HCT116 (cell line): ENCODE measurements around the gene TPD52L2. TPM values are rescaled to one million over a fixed set of nuclear protein-coding genes. Genes with fewer than 3 reads are reported as not detected.

Experiments used
- ATAC-seq: fragments of 200-7000 bp; cut with Tn5 transposase; 2 replicates; pipeline ENCODE4 v1.9.1; 2020; ENCODE audit warnings: mild to moderate bottlenecking, moderate library complexity
- BruUV-seq: library from RNA; stranded (reverse); fragments of 400-500 nt; replicated peaks from 2 replicates; lab custom pipeline; 2021; lab: Mats Ljungman, UMichigan
- CTCF ChIA-PET: fragments of 300-600 bp; sonication (Branson Sonifier 250); formaldehyde crosslinking; loops from one replicate; lab custom pipeline; 2021; ENCODE audit warnings: antibody characterized with exemption; lab: Charles Lee
- POLR2A ChIA-PET: fragments of 300-600, 350-600 bp; sonication (Branson Sonifier 250); formaldehyde crosslinking; loops from one replicate; lab custom pipeline; 2021; ENCODE audit warnings: antibody characterized with exemption; lab: Charles Lee
- RAD21 ChIA-PET, 2 experiments: fragments of 300-600 bp; sonication (Branson Sonifier 250); formaldehyde crosslinking; loops; one replicate each; lab custom pipeline; 2023; ENCODE audit warnings: low total read pairs in 2 of 2; ENCODE audit not compliant: uncharacterized antibody in 2 of 2, unreplicated experiment in 2 of 2, low non-redundant PET in 1 of 2; lab: Charles Lee
- DNase-seq: peaks from one replicate; pipeline ENCODE4 v3.0.0-alpha.2; 2010; ENCODE audit warnings: low read depth, low spot score
- H2AFZ ChIP-seq: fragments of 200-600 bp; shearing (Covaris generic), sonication (generic); 2 replicates; pipeline ENCODE4 v1.6.1; 2017; ENCODE audit warnings: low read depth, mixed run types, mixed read lengths, antibody characterized with exemption, low read length; ENCODE audit not compliant: poor library complexity, severe bottlenecking
- H3K27ac ChIP-seq: 2 replicates; pipeline ENCODE4 v1.5.1; 2012; ENCODE audit warnings: low read depth, low read length
- H3K27me3 ChIP-seq: fragments of 200-600 bp; sonication (generic); 2 replicates; pipeline ENCODE4 v1.6.1; 2016; ENCODE audit warnings: mixed run types, low read length, mixed read lengths; ENCODE audit not compliant: insufficient read depth
- H3K36me3 ChIP-seq, 2 experiments: fragments of 200-500 bp in 1 of 2; fragments of 200-600 bp in 1 of 2; sonication (Bioruptor generic) in 1 of 2; sonication (generic) in 1 of 2; 2 replicates each; pipeline versions ENCODE4 v1.5.1 to v1.6.1; 2014 to 2016; ENCODE audit warnings: low read length in 2 of 2, inconsistent platforms in 1 of 2, mixed read lengths in 1 of 2, mixed run types in 1 of 2; ENCODE audit not compliant: insufficient read depth in 2 of 2, control insufficient read depth in 1 of 2
- H3K4me1 ChIP-seq, 2 experiments: fragments of 200-600 bp in 1 of 2; sonication (generic) in 1 of 2; 2 replicates each; pipeline versions ENCODE4 v1.5.1 to v1.6.1; 2012 to 2017; ENCODE audit warnings: low read length in 2 of 2, inconsistent platforms in 1 of 2, mild to moderate bottlenecking in 1 of 2, mixed read lengths in 1 of 2, mixed run types in 1 of 2, moderate library complexity in 1 of 2; ENCODE audit not compliant: insufficient read depth in 2 of 2, control insufficient read depth in 1 of 2
- H3K4me2 ChIP-seq: fragments of 200-600 bp; sonication (generic); 2 replicates; pipeline ENCODE4 v1.6.1; 2017; ENCODE audit warnings: mixed run types, low read length, mixed read lengths
- H3K4me3 ChIP-seq, 2 experiments: fragments of 200-600 bp in 1 of 2; sonication (generic) in 1 of 2; replicated peaks in 1 of 2; 2 replicates each; pipeline ENCODE4 v1.5.1; 2011 to 2016; ENCODE audit warnings: low read length in 2 of 2, control low read depth in 1 of 2, low read depth in 1 of 2, mild to moderate bottlenecking in 1 of 2, mixed read lengths in 1 of 2, mixed run types in 1 of 2
- H3K79me2 ChIP-seq: fragments of 200-600 bp; sonication (generic); 2 replicates; pipeline ENCODE4 v1.6.1; 2017; ENCODE audit warnings: mild to moderate bottlenecking, mixed run types, low read length, moderate library complexity, mixed read lengths; ENCODE audit not compliant: insufficient read depth
- H3K9ac ChIP-seq: fragments of 200-600 bp; sonication (generic); 2 replicates; pipeline ENCODE4 v1.6.1; 2016; ENCODE audit warnings: low read length, mixed read lengths
- H3K9me2 ChIP-seq: fragments of 200-600 bp; sonication (generic), shearing (Covaris generic); 2 replicates; pipeline ENCODE4 v1.6.1; 2017; ENCODE audit warnings: mixed run types, mild to moderate bottlenecking, moderate library complexity; ENCODE audit not compliant: insufficient read depth
- H3K9me3 ChIP-seq, 2 experiments: fragments of 200-500 bp in 1 of 2; fragments of 200-600 bp in 1 of 2; sonication (Bioruptor generic) in 1 of 2; sonication (generic) in 1 of 2; 2 replicates each; pipeline ENCODE4 v1.6.1; 2014 to 2017; ENCODE audit warnings: low read length in 2 of 2, mixed read lengths in 2 of 2, inconsistent platforms in 1 of 2, low read depth in 1 of 2, mild to moderate bottlenecking in 1 of 2, mixed run types in 1 of 2, moderate library complexity in 1 of 2; ENCODE audit not compliant: control insufficient read depth in 1 of 2, insufficient read depth in 1 of 2
- H4K20me1 ChIP-seq: fragments of 200-600 bp; sonication (generic), shearing (Covaris generic); 2 replicates; pipeline ENCODE4 v1.6.1; 2017; ENCODE audit warnings: mixed run types, mild to moderate bottlenecking, moderate library complexity; ENCODE audit not compliant: insufficient read depth
- ATF3 ChIP-seq: IDR thresholded peaks from 2 replicates; pipeline ENCODE4 v1.6.1; 2012
- CBX3 ChIP-seq: IDR thresholded peaks from 2 replicates; pipeline ENCODE4 v1.6.1; 2012; ENCODE audit warnings: low read depth
- CEBPB ChIP-seq: IDR thresholded peaks from 2 replicates; pipeline ENCODE4 v1.6.1; 2012; ENCODE audit warnings: low read depth
- EGR1 ChIP-seq: IDR thresholded peaks from 2 replicates; pipeline ENCODE4 v1.6.1; 2012; ENCODE audit warnings: low read depth
- ELF1 ChIP-seq: IDR thresholded peaks from 2 replicates; pipeline ENCODE4 v1.6.1; 2012; ENCODE audit warnings: low read depth, borderline replicate concordance
- FOSL1 ChIP-seq: IDR thresholded peaks from 2 replicates; pipeline ENCODE4 v1.6.1; 2012; ENCODE audit warnings: low read depth
- JUND ChIP-seq: IDR thresholded peaks from 2 replicates; pipeline ENCODE4 v1.6.1; 2012
- MAX ChIP-seq: IDR thresholded peaks from 2 replicates; pipeline ENCODE4 v1.6.1; 2012
- POLR2A ChIP-seq: IDR thresholded peaks from 2 replicates; pipeline ENCODE4 v1.7.0; 2011; ENCODE audit warnings: borderline replicate concordance; ENCODE audit not compliant: insufficient read depth, insufficient read length; ENCODE audit errors: extremely low read depth
- POLR2AphosphoS5 ChIP-seq: IDR thresholded peaks from 2 replicates; pipeline ENCODE4 v1.6.1; 2011; ENCODE audit warnings: mild to moderate bottlenecking, low read depth, low read length, moderate library complexity
- SIN3A ChIP-seq: IDR thresholded peaks from 2 replicates; pipeline ENCODE4 v1.6.1; 2012; ENCODE audit warnings: low read depth
- SP1 ChIP-seq: IDR thresholded peaks from 2 replicates; pipeline ENCODE4 v1.6.1; 2012; ENCODE audit warnings: low read depth
- SRF ChIP-seq: IDR thresholded peaks from 2 replicates; pipeline ENCODE4 v1.6.1; 2012; ENCODE audit warnings: low read depth
- TCF7L2 ChIP-seq: IDR thresholded peaks from 2 replicates; pipeline ENCODE4 v1.7.0; 2011; ENCODE audit warnings: borderline replicate concordance, inconsistent platforms; ENCODE audit not compliant: insufficient read depth, insufficient read length; ENCODE audit errors: extremely low read depth
- YY1 ChIP-seq: IDR thresholded peaks from 2 replicates; pipeline ENCODE4 v1.6.1; 2011; ENCODE audit warnings: low read length, low read depth, moderate library complexity, mild to moderate bottlenecking; ENCODE audit not compliant: insufficient replicate concordance; ENCODE audit errors: extremely low read depth
- ZBTB33 ChIP-seq: IDR thresholded peaks from 2 replicates; pipeline ENCODE4 v1.6.1; 2011; ENCODE audit warnings: mild to moderate bottlenecking, low read length, moderate library complexity; ENCODE audit not compliant: insufficient replicate concordance; ENCODE audit errors: extremely low read depth
- ZFX ChIP-seq: fragments of 450-650 bp; IDR thresholded peaks from 2 replicates; pipeline ENCODE4 v1.6.1; 2017
- ZNF274 ChIP-seq: fragments of 200-500 bp; sonication (Bioruptor generic); IDR thresholded peaks from 2 replicates; pipeline ENCODE4 v1.6.1; 2014; ENCODE audit warnings: mild to moderate bottlenecking, low read depth, low read length, inconsistent platforms
- intact Hi-C: fragments of 100-400 bp; cut with micrococcal nuclease; formaldehyde crosslinking; loops from 2 replicates; pipeline ENCODE4 v1.10.0; 2022
- total RNA-seq: library from RNA; stranded (reverse); gene quantifications from one replicate; pipeline ENCODE4 v1.2.1, GENCODE V29; 2021; ENCODE audit not compliant: unreplicated experiment

The TPD52L2 gene
- total RNA-seq, 1 experiment from 2014 or later, result 149 TPM

- peaks cover 39% of the 10 kb centered on the region; the same call in 1 of the 2 replicates for H3K79me2 ChIP-seq
- intact Hi-C loops, result no loop called here
- CTCF ChIA-PET, result no interaction called here
- H3K27ac ChIP-seq, result no peak overlapping the region
- H3K9me3 ChIP-seq, result no peaks in the 10 kb centered on the region
- H3K9me2 ChIP-seq, result no peaks in the 10 kb centered on the region
- peaks cover 3% of the 10 kb centered on the region; the same call in 1 of the 2 replicates for H4K20me1 ChIP-seq
- H2AFZ ChIP-seq, result no peak overlapping the region
- no peak overlapping the region for H3K4me3 ChIP-seq
- no peak overlapping the region for H3K9ac ChIP-seq
- H3K27me3 ChIP-seq, result no peaks in the 10 kb centered on the region
- POLR2A ChIA-PET, result no interaction called here
- H3K36me3 ChIP-seq, result peaks cover 23 to 48% of the 10 kb centered on the region in 2 experiments; a peak in 3 of 4 replicates
- BruUV-seq, result no TSS peak
- ATAC-seq, result no peak
- RAD21 ChIA-PET, result no interaction called here
- no peak overlapping the region for H3K4me2 ChIP-seq
- peaks cover 8 to 13% of the 10 kb centered on the region in 2 experiments; a peak in 3 of 4 replicates for H3K4me1 ChIP-seq
- TF ChIP-seq ATF3 (no peak), YY1 (no peak), CBX3 (no peak), MAX (no peak), SRF (no peak), SP1 (no peak), ZBTB33 (no peak), CEBPB (no peak), ZFX (no peak), ZNF274 (no peak), FOSL1 (no peak), JUND (no peak), EGR1 (no peak), POLR2AphosphoS5 (no peak), POLR2A (no peak), TCF7L2 (no peak), ELF1 (no peak), SIN3A (no peak)
- DNase-seq, result no peak
These were observed 25.1 kb downstream of the TPD52L2 start for GRCh38 chr20:63890201-63890576.
